Memory B cell (primary cell): ENCODE measurements around the gene CNEP1R1.
A peak's percentile ranks its signal among the peaks of the same experiment; 100 is the strongest.

ENCODE experiments used
- ATAC-seq: fragments of 150-1000 bp; cut with Tn5 transposase; 2 replicates; pipeline ENCODE4 v1.10.0; 2021; ENCODE audit warnings: low read depth, mild to moderate bottlenecking, moderate library complexity
- DNase-seq, 2 donors: peaks; one replicate each; pipeline ENCODE4 v3.0.0; 2022; ENCODE audit warnings: low spot score in 2 of 2
- H3K27ac Mint-ChIP-seq: one replicate; pipeline ENCODE4 v1.8.0; 2022; ENCODE audit warnings: mild to moderate bottlenecking, moderate library complexity, mixed read lengths
- H3K27me3 Mint-ChIP-seq: one replicate; pipeline ENCODE4 v1.8.0; 2022; ENCODE audit warnings: mixed read lengths
- H3K36me3 Mint-ChIP-seq: one replicate; pipeline ENCODE4 v1.8.0; 2022; ENCODE audit warnings: mild to moderate bottlenecking, mixed read lengths
- H3K4me1 Mint-ChIP-seq: one replicate; pipeline ENCODE4 v1.8.0; 2022; ENCODE audit warnings: mixed read lengths
- H3K4me3 Mint-ChIP-seq: one replicate; pipeline ENCODE4 v1.8.0; 2022; ENCODE audit warnings: mild to moderate bottlenecking, moderate library complexity, mixed read lengths
- H3K9me3 Mint-ChIP-seq: one replicate; pipeline ENCODE4 v1.8.0; 2022; ENCODE audit warnings: mixed read lengths

The CNEP1R1 gene

DNA sequence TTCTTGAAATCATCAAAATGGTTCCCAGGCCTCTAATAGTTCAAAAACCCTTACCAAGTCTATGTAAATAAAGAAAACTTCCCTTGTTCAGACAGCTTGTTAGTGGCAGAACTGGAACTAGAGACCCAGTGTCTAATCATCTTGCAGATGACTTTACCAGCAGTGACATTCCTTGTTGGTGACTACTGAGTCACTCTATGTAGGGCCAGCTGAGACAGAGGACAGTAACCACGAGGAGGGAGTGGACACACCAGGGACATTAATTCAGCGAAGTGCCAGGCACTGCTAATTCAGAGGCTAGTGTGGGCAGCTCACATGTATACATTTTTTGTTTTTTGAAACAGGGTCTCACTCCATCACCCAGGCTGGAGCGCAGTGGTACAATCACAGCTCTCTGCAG, 34.6 kb downstream of the CNEP1R1 start:
- H3K4me3 Mint-ChIP-seq = no peak overlapping the region
- peaks cover 7% of the 10 kb centered on the region for H3K27me3 Mint-ChIP-seq
- H3K9me3 Mint-ChIP-seq = peaks cover 7% of the 10 kb centered on the region
- H3K36me3 Mint-ChIP-seq = peaks cover 6% of the 10 kb centered on the region
- DNase-seq = no peak
- ATAC-seq = no peak
- no peaks in the 10 kb centered on the region for H3K4me1 Mint-ChIP-seq
- H3K27ac Mint-ChIP-seq = no peak overlapping the region

DNA sequence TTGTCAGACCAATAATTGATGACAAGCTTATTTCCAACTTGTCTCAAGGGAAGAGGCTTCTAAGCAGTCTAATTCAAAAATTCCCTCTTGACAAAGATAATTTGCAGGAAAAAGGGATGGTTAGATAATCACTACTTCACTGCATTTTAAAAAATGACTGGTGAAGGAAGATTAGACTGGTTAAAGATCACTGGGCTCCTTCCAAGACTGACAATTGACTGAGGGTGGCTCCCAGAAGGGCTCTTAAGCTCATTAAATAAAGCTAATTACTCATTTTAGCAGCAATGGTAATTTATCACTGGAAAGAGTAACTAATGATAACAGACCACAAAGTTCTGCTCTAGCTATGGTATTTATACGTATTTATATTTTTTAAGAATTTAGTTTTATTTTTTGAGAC, 36.3 kb downstream of the CNEP1R1 start:
- no peak overlapping the region for H3K4me3 Mint-ChIP-seq
- H3K27me3 Mint-ChIP-seq = peaks cover 5% of the 10 kb centered on the region
- H3K4me1 Mint-ChIP-seq = peaks cover 3% of the 10 kb centered on the region
- no peak for DNase-seq
- no peak overlapping the region for H3K27ac Mint-ChIP-seq
- peaks cover under 1% of the 10 kb centered on the region for H3K9me3 Mint-ChIP-seq
- H3K36me3 Mint-ChIP-seq = peaks cover 4% of the 10 kb centered on the region
- ATAC-seq = no peak

- Mint-ChIP-seq H3K36me3 (peaks cover 8% of the 10 kb centered on the region), H3K9me3 (no peaks in the 10 kb centered on the region), H3K27ac (no peak overlapping the region), H3K27me3 (no peaks in the 10 kb centered on the region), H3K4me1 (peaks cover 24% of the 10 kb centered on the region), H3K4me3 (peak overlapping the region; percentile 92)
- no peak for ATAC-seq
- no peak for DNase-seq
Measured at GRCh38 chr16:50065241-50065623, 40.2 kb downstream of the CNEP1R1 start.

DNA sequence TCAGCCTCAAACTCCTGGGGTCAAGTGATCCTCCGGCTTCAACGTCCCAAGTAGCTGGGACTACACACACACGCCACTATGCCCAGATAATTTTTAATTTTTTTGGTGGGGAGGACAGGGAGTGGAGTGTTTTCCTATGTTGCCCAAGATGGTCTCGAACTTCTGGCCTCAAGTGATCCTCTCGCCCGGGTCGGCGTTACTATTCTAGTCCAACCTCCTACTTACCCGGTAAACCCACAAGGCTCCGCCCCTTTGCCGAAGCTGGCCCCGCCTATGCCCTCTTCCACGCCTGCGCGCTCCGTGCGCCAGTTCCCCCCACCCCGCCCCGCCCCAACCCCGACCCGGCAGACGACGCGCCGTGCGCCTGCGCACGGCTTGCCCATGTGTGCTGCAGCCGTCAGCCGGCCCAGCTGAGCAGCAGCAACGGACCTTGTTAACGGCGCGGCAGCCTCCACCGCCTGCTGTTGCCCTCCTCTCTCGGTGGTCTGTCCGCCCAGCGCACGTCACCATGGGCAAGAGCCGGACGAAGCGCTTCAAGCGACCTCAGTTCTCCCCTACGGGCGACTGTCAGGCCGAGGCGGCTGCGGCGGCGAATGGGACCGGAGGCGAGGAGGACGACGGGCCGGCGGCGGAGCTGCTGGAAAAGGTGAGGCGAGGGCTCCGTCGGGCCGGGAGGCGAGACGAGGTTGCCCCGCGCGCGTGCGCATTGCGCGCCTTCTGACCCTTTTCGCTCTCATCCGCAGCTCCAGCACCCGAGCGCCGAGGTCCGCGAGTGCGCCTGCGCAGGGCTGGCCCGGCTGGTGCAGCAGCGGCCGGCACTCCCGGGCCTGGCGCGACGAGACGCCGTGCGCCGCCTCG, 40.8 kb downstream of the CNEP1R1 start, which contains the start of gene HEATR3:
Gene HEATR3, plus strand, starts transcription at position 347 of the 858 bp plus-strand sequence. Its CDS starts 162 bp downstream, at position 509.
- H3K27me3 Mint-ChIP-seq = no peaks in the 10 kb centered on the region
- DNase-seq (peak; percentile 93 to 96), ATAC-seq (peak; percentile 83)
- H3K9me3 Mint-ChIP-seq = no peaks in the 10 kb centered on the region
- peak within 1 kb of the TSS; percentile 92 for H3K4me3 Mint-ChIP-seq
- H3K36me3 Mint-ChIP-seq = peaks cover 11% of the 10 kb centered on the region
- peak within 1 kb of the TSS; percentile 79 for H3K27ac Mint-ChIP-seq
- peaks cover 27% of the 10 kb centered on the region for H3K4me1 Mint-ChIP-seq

- Mint-ChIP-seq H3K27ac (peak overlapping the region; percentile 79), H3K4me1 (peaks cover 29% of the 10 kb centered on the region), H3K9me3 (no peaks in the 10 kb centered on the region), H3K27me3 (no peaks in the 10 kb centered on the region), H3K4me3 (peak overlapping the region; percentile 92), H3K36me3 (peaks cover 14% of the 10 kb centered on the region)
- DNase-seq = peak in 1 of 2 donors; percentile 12
- ATAC-seq = no peak
Measured at GRCh38 chr16:50066482-50067289, 41.7 kb downstream of the CNEP1R1 start.

- Mint-ChIP-seq H3K9me3 (no peaks in the 10 kb centered on the region), H3K27ac (peak overlapping the region; percentile 79), H3K4me3 (peak overlapping the region; percentile 92), H3K27me3 (no peaks in the 10 kb centered on the region), H3K36me3 (peaks cover 15% of the 10 kb centered on the region), H3K4me1 (peaks cover 29% of the 10 kb centered on the region)
- ATAC-seq (no peak), DNase-seq (peak in 1 of 2 donors; percentile 10)
Measured at GRCh38 chr16:50067290-50067853, 42.3 kb downstream of the CNEP1R1 start.

GRCh38 chr16:50068550-50068949, 43.5 kb downstream of the CNEP1R1 start:
- DNase-seq (no peak), ATAC-seq (no peak)
- peaks cover 15% of the 10 kb centered on the region for H3K36me3 Mint-ChIP-seq
- peaks cover 29% of the 10 kb centered on the region for H3K4me1 Mint-ChIP-seq
- no peaks in the 10 kb centered on the region for H3K27me3 Mint-ChIP-seq
- H3K9me3 Mint-ChIP-seq = no peaks in the 10 kb centered on the region
- H3K27ac Mint-ChIP-seq = no peak overlapping the region
- no peak overlapping the region for H3K4me3 Mint-ChIP-seq

DNA sequence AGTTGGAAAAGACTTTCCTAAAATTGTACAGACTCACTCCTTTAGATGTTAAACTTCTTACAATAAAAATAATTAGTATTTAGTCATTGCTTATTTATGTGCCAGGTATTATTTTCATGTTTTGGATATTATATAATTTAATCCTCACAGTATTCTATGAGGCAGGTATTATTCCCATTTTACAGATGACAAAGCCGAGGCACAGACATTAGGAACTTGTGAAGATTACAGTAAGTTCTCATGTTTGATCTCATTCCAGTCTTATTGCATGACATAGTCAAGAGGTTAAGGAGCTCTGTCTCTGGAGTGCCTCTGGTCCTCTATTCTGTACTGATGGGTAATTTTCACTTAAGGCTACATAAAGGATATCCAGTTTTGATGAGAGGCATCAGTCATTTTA, 44.0 kb downstream of the CNEP1R1 start:
- DNase-seq = no peak
- H3K4me1 Mint-ChIP-seq = peaks cover 29% of the 10 kb centered on the region

DNA sequence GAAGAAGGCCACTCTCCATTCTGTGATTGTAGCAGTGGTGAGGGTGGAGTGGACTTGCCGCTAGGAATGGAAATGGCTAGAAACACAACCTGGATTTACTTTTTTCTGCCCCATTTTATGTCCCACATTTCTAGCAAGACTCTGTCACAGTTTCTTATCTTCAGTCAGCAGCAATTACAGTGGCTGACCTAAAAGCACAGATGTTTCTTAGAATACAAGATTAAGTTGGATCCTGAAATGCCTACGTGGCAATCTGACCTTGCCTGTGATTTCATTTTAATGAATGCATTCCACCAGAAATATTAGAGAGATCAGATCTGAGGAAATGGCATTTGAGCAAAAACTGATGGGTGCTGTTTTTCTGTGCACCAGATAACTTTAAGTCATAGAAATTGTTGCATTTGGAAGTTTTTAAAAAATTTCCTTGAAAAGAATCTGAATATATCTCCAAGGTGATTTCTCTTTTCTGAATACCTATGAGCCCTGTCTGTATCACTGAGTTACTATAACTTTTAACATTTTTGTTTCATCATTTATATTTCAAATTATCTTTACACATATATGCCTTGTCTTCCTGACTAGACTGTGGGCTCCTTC, 46.1 kb downstream of the CNEP1R1 start:
- no peak for ATAC-seq
- no peak overlapping the region for H3K4me3 Mint-ChIP-seq
- no peaks in the 10 kb centered on the region for H3K27me3 Mint-ChIP-seq
- peak overlapping the region; percentile 28 for H3K27ac Mint-ChIP-seq
- peaks cover 16% of the 10 kb centered on the region for H3K36me3 Mint-ChIP-seq
- no peaks in the 10 kb centered on the region for H3K9me3 Mint-ChIP-seq
- H3K4me1 Mint-ChIP-seq = peaks cover 25% of the 10 kb centered on the region
- DNase-seq = no peak

More for the DNA sequence above, 44.0 kb downstream of the CNEP1R1 start:
- Mint-ChIP-seq H3K9me3 (no peaks in the 10 kb centered on the region), H3K27me3 (no peaks in the 10 kb centered on the region), H3K27ac (no peak overlapping the region), H3K4me3 (no peak overlapping the region), H3K36me3 (peaks cover 15% of the 10 kb centered on the region)
- no peak for ATAC-seq

DNA sequence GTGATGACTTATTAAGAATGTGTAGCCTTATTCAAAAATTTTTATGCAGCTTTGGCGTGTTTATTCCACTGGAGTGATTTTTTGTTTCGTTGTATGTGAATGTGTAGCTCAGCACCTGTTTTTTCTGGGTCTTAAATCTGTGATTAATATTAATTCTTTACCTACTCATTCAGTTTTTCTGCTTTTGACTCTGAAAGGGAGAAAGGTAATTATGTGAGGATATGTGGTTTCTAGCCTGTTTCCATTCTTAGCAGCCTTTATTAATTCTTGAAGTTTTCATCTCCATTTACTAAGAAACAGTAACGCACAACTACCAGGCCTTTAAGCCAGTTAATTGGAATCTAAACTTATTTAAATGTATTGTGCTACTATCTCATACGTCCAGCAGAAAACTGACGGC, 47.7 kb downstream of the CNEP1R1 start:
- no peak for ATAC-seq
- no peak for DNase-seq
- no peak overlapping the region for H3K4me3 Mint-ChIP-seq

GRCh38 chr16:50079397-50080140, 54.5 kb downstream of the CNEP1R1 start:
- Mint-ChIP-seq H3K27ac (no peak overlapping the region), H3K4me3 (no peak overlapping the region), H3K4me1 (peaks cover 4% of the 10 kb centered on the region), H3K36me3 (peaks cover 33% of the 10 kb centered on the region), H3K9me3 (no peaks in the 10 kb centered on the region), H3K27me3 (no peaks in the 10 kb centered on the region)
- ATAC-seq (no peak), DNase-seq (no peak)

More for the DNA sequence above, 47.7 kb downstream of the CNEP1R1 start:
- peaks cover 18% of the 10 kb centered on the region for H3K36me3 Mint-ChIP-seq
- H3K27me3 Mint-ChIP-seq = no peaks in the 10 kb centered on the region
- H3K4me1 Mint-ChIP-seq = peaks cover 13% of the 10 kb centered on the region
- H3K9me3 Mint-ChIP-seq = no peaks in the 10 kb centered on the region
- H3K27ac Mint-ChIP-seq = no peak overlapping the region

DNA sequence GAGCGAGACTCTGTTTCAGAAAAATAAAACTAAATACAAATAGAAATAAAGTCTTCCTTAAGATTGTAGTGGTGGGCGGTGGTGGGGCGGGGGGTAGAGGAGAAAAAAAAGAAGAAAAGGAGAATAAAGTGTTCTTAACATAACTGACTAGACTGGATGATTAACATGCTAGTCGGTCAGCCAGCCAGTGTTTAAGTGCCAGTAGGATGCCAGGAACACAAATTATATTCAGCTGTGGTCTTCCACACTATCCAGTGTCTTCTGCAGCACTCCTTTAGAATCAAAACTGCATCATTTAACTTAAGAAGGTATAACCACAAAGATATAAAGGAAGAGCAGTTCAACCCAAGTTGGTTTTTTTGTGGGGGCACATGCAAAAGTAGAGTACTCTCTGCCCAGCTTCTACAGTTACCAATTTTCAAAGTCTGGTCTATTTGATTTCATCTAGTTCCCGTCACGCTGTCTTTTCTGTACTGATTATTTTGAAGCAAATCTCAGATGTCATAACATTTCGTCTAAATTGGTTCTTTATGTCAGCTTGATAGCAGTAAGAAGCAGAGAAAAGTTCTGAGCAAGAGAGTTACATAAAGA, 56.5 kb downstream of the CNEP1R1 start:
- no peak for DNase-seq

GRCh38 chr16:50083996-50084395, 59.0 kb downstream of the CNEP1R1 start:
- no peak overlapping the region for H3K4me3 Mint-ChIP-seq
- no peak for ATAC-seq
- no peak for DNase-seq
- no peaks in the 10 kb centered on the region for H3K27me3 Mint-ChIP-seq
- peaks cover 34% of the 10 kb centered on the region for H3K36me3 Mint-ChIP-seq
- no peaks in the 10 kb centered on the region for H3K9me3 Mint-ChIP-seq
- H3K27ac Mint-ChIP-seq = no peak overlapping the region
- H3K4me1 Mint-ChIP-seq = peaks cover 4% of the 10 kb centered on the region

More for the DNA sequence above, 56.5 kb downstream of the CNEP1R1 start:
- Mint-ChIP-seq H3K36me3 (peaks cover 39% of the 10 kb centered on the region), H3K9me3 (no peaks in the 10 kb centered on the region), H3K4me1 (peaks cover 4% of the 10 kb centered on the region), H3K4me3 (no peak overlapping the region), H3K27ac (no peak overlapping the region), H3K27me3 (no peaks in the 10 kb centered on the region)
- no peak for ATAC-seq
